GM12878 (cell line): ENCODE measurements around the gene SYT14. TPM values are rescaled to one million over a fixed set of nuclear protein-coding genes. Genes with fewer than 3 reads are reported as not detected.

Experiments used
- ATAC-seq: fragments of 200-7000 bp; cut with Tn5 transposase; 3 replicates; pipeline ENCODE4 v1.9.1; 2020; ENCODE audit warnings: mild to moderate bottlenecking, moderate library complexity
- BruUV-seq: library from RNA; stranded (reverse); fragments of 400-500 nt; replicated peaks from 2 replicates; lab custom pipeline; 2021; lab: Mats Ljungman, UMichigan
- CTCF ChIA-PET: fragments of 300-600 bp; sonication (Branson Sonifier 250); formaldehyde crosslinking; extraction: SDS; loops from one replicate; lab custom pipeline; 2021; ENCODE audit warnings: inconsistent platforms; lab: Yijun Ruan, JAX
- POLR2A ChIA-PET: fragments of 350-600 bp; formaldehyde crosslinking; extraction: SDS; loops from one replicate; lab custom pipeline; 2021; ENCODE audit warnings: inconsistent platforms; lab: Charles Lee
- RAD21 ChIA-PET: fragments of 300-600 bp; sonication (Branson Sonifier 250); formaldehyde crosslinking; loops from one replicate; lab custom pipeline; 2023; ENCODE audit warnings: antibody characterized with exemption; ENCODE audit not compliant: unreplicated experiment; lab: Charles Lee
- SMC1A ChIA-PET: fragments of 300-600 bp; sonication (Branson Sonifier 250); formaldehyde crosslinking; loops from one replicate; lab custom pipeline; 2023; ENCODE audit not compliant: unreplicated experiment, uncharacterized antibody; lab: Charles Lee
- DNase-seq: peaks from one replicate; pipeline ENCODE4 v3.0.0-alpha.2; 2011; ENCODE audit warnings: low read depth, low spot score
- FAIRE-seq: peaks from 3 replicates; lab custom pipeline; 2011; peaks lifted over from hg19 to GRCh38; lab: Jason Lieb, UNC
- H2AFZ ChIP-seq: 2 replicates; pipeline ENCODE4 v1.6.0; 2011; ENCODE audit warnings: low read depth, low read length, control low read depth; ENCODE audit not compliant: control insufficient read depth
- H3K27ac ChIP-seq: 2 replicates; pipeline ENCODE4 v1.5.1; 2011; ENCODE audit warnings: control low read depth; ENCODE audit not compliant: control insufficient read depth, insufficient read depth
- H3K27me3 ChIP-seq, 2 experiments: replicated peaks in 1 of 2; 2 replicates each; pipeline versions ENCODE4 v1.6.0 to v1.6.1; 2011; ENCODE audit warnings: low read length in 1 of 2; ENCODE audit not compliant: control insufficient read depth in 2 of 2, insufficient read depth in 2 of 2
- H3K36me3 ChIP-seq, 2 experiments: 2 replicates each; pipeline ENCODE4 v1.5.1; 2011; ENCODE audit warnings: low read length in 1 of 2; ENCODE audit not compliant: control insufficient read depth in 2 of 2, insufficient read depth in 2 of 2
- H3K4me1 ChIP-seq: 2 replicates; pipeline ENCODE4 v1.6.1; 2011; ENCODE audit warnings: mild to moderate bottlenecking, low read length, moderate library complexity, mixed read lengths; ENCODE audit not compliant: control insufficient read depth, insufficient read depth
- H3K4me2 ChIP-seq: 2 replicates; pipeline ENCODE4 v1.6.0; 2011; ENCODE audit warnings: control low read depth; ENCODE audit not compliant: control insufficient read depth, insufficient read depth
- H3K4me3 ChIP-seq: fragments of 200-600 bp; sonication (generic); 2 replicates; pipeline ENCODE4 v1.5.1; 2016
- H3K79me2 ChIP-seq: 2 replicates; pipeline ENCODE4 v1.6.0; 2011; ENCODE audit warnings: low read length; ENCODE audit not compliant: control insufficient read depth, insufficient read depth
- H3K9ac ChIP-seq: 2 replicates; pipeline ENCODE4 v1.8.0; 2011; ENCODE audit warnings: low read length, control low read depth, mixed read lengths; ENCODE audit not compliant: control insufficient read depth, insufficient read depth
- H3K9me3 ChIP-seq: replicated peaks from 3 replicates; pipeline ENCODE4 v1.5.1; 2011; ENCODE audit warnings: mild to moderate bottlenecking, low read length; ENCODE audit not compliant: control insufficient read depth, insufficient read depth
- H4K20me1 ChIP-seq: 2 replicates; pipeline ENCODE4 v1.6.0; 2011; ENCODE audit not compliant: control insufficient read depth, insufficient read depth
- ASH2L ChIP-seq: fragments of 300-600, 200-600 bp; sonication (generic); IDR thresholded peaks from 2 replicates; pipeline ENCODE4 v1.6.1; 2017; ENCODE audit warnings: low read depth, mild to moderate bottlenecking, borderline replicate concordance
- IKZF2 ChIP-seq, 2 experiments: fragments of 450-650 bp; IDR thresholded peaks; 2 replicates each; pipeline ENCODE4 v1.6.1; 2017; ENCODE audit warnings: mild to moderate bottlenecking in 2 of 2, moderate library complexity in 2 of 2
- IRF4 ChIP-seq: IDR thresholded peaks from 2 replicates; pipeline ENCODE4 v1.6.1; 2011; ENCODE audit warnings: low read depth, low read length
- JUNB ChIP-seq: IDR thresholded peaks from 2 replicates; pipeline ENCODE4 v1.6.1; 2016; ENCODE audit warnings: antibody characterized with exemption, mild to moderate bottlenecking
- PAX5 ChIP-seq: IDR thresholded peaks from 2 replicates; pipeline ENCODE4 v1.6.1; 2011; ENCODE audit warnings: low read depth, low read length, borderline replicate concordance
- RUNX3 ChIP-seq: IDR thresholded peaks from 2 replicates; pipeline ENCODE4 v1.6.1; 2012; ENCODE audit warnings: low read length, inconsistent platforms
- SIN3A ChIP-seq: IDR thresholded peaks from 2 replicates; pipeline ENCODE4 v1.6.1; 2012; ENCODE audit warnings: low read depth, low read length, improper control_type of control experiment
- SIX5 ChIP-seq: IDR thresholded peaks from 2 replicates; pipeline ENCODE4 v1.6.1; 2011; ENCODE audit warnings: mild to moderate bottlenecking, low read depth, low read length, moderate library complexity; ENCODE audit not compliant: severe bottlenecking
- SKIL ChIP-seq: fragments of 450-650 bp; IDR thresholded peaks from 2 replicates; pipeline ENCODE4 v1.6.1; 2017; ENCODE audit warnings: mild to moderate bottlenecking, low read depth, inconsistent platforms; ENCODE audit not compliant: poor library complexity, severe bottlenecking
- SMAD1 ChIP-seq: fragments of 450-650 bp; IDR thresholded peaks from 2 replicates; pipeline ENCODE4 v1.6.1; 2018; ENCODE audit warnings: mild to moderate bottlenecking, low read depth; ENCODE audit not compliant: partially characterized antibody
- STAT1 ChIP-seq: fragments of 450-650 bp; conservative IDR thresholded peaks from 2 replicates; pipeline ENCODE4 v1.6.1; 2014; ENCODE audit warnings: antibody characterized with exemption, mild to moderate bottlenecking
- SUZ12 ChIP-seq: fragments of 200-600 bp; sonication (generic); IDR thresholded peaks from one replicate; pipeline ENCODE4 v1.6.1; 2018; ENCODE audit warnings: antibody characterized with exemption, mild to moderate bottlenecking; ENCODE audit not compliant: unreplicated experiment
- TARDBP ChIP-seq: IDR thresholded peaks from 2 replicates; pipeline ENCODE4 v1.6.1; 2016; ENCODE audit warnings: borderline replicate concordance
- ZBTB40 ChIP-seq: fragments of 450-650 bp; IDR thresholded peaks from 2 replicates; pipeline ENCODE4 v1.6.1; 2016; ENCODE audit warnings: mild to moderate bottlenecking, moderate library complexity, borderline replicate concordance
- ZNF274 ChIP-seq: IDR thresholded peaks from one replicate; pipeline ENCODE4 v1.8.0; 2011; ENCODE audit not compliant: insufficient read length, insufficient read depth
- WGBS: methylation state at CpG from one replicate; pipeline ENCODE4 v1.1.6; 2016; ENCODE audit warnings: low lambda C conversion rate; ENCODE audit not compliant: insufficient replicate concordance, insufficient coverage; ENCODE audit errors: missing lambda C conversion rate; 5-methylcytosine and 5-hydroxymethylcytosine counted together
- in situ Hi-C: fragments of 300-500 bp; cut with MboI; formaldehyde crosslinking; loops from 9 replicates; pipeline ENCODE4 v1.14.3; 2018; ENCODE audit warnings: mixed read lengths
- intact Hi-C: fragments of 100-400 bp; cut with micrococcal nuclease; formaldehyde crosslinking; loops from one replicate; pipeline ENCODE4 v1.14.2; 2022; ENCODE audit not compliant: unreplicated experiment
- polyA plus RNA-seq, 11 experiments: library from polyadenylated mRNA; depleted of rRNA in 4 of 11; unstranded in 6 of 11; stranded (reverse) in 5 of 11; fragments of >200 nt; fragmentation: Nextera tagmentation in 4 of 11; fragmentation: Illumina TruSeq in 1 of 11; extraction: Ambion mirVana in 4 of 11; extraction: Trizol in 1 of 11; gene quantifications; 1 replicate in 1 of 11; 2 replicates in 10 of 11; pipeline versions ENCODE4 v1.2.1 to v1.2.3, GENCODE V29; 2011 to 2016; ENCODE audit warnings: inconsistent platforms in 2 of 11, missing spikeins in 2 of 11, low read depth in 1 of 11
- total RNA-seq, 4 experiments: library from RNA; depleted of rRNA in 3 of 4; stranded (reverse); fragments of >200 nt in 3 of 4; fragmentation: Illumina TruSeq in 1 of 4; extraction: Trizol in 1 of 4; gene quantifications; 2 replicates each; pipeline versions ENCODE4 v1.2.1 to v1.2.3, GENCODE V29; 2013 to 2021
- TF ChIP-seq, protein P1 (sequence below): IDR thresholded peaks from 2 replicates; pipeline ENCODE4 v1.6.1; 2012; ENCODE audit warnings: low read length, inconsistent platforms
- TF ChIP-seq, protein P2 (sequence below): IDR thresholded peaks from 2 replicates; pipeline ENCODE4 v1.6.1; 2012; ENCODE audit warnings: low read depth, low read length, improper control_type of control experiment

SYT14 gene
- total and polyA plus RNA-seq, 10 of the 15 experiments (the other 5 are each of a cell fraction or from before 2014, with no cell fraction given), result under 0.01 TPM; not detected in 9

- Histone ChIP-seq H3K9me3 (no peaks in the 10 kb centered on the region), H3K4me2 (no peak overlapping the region), H4K20me1 (no peaks in the 10 kb centered on the region), H3K79me2 (no peaks in the 10 kb centered on the region), H3K4me1 (no peaks in the 10 kb centered on the region), H3K36me3 (no peaks in the 10 kb centered on the region), H3K4me3 (no peak overlapping the region), H3K27me3 (no peaks in the 10 kb centered on the region), H2AFZ (no peak overlapping the region), H3K27ac (no peak overlapping the region), H3K9ac (no peak overlapping the region)
- FAIRE-seq (no peak), DNase-seq (no peak), ATAC-seq (no peak)
- ChIA-PET CTCF (interaction anchor here (0.6 kb wide), 1 partner anchor 31 kb away, joined by 3 read pairs; no protein-coding TSS in a partner anchor), RAD21 (no interaction called here), SMC1A (interaction anchor here (0.7 kb wide), 1 partner anchor 98 kb away, joined by 3 read pairs; no protein-coding TSS in a partner anchor), POLR2A (no interaction called here)
- 18% methylated on average over 3 of the region's 3 CpGs for WGBS
- intact Hi-C loops (no loop called here), in situ Hi-C loops (no loop called here)
- no TSS peak for BruUV-seq
- TF ChIP-seq SIN3A (no peak), RUNX3 (no peak), PAX5 (no peak), SUZ12 (no peak), SIX5 (no peak), TARDBP (no peak), ZNF274 (no peak), STAT1 (no peak), SMAD1 (no peak), SKIL (no peak), ASH2L (no peak), JUNB (no peak), ZBTB40 (no peak), IRF4 (no peak), IKZF2 (IDR thresholded peaks at IDR 0.05) (no peak)
- TF ChIP-seq, protein P1, sequence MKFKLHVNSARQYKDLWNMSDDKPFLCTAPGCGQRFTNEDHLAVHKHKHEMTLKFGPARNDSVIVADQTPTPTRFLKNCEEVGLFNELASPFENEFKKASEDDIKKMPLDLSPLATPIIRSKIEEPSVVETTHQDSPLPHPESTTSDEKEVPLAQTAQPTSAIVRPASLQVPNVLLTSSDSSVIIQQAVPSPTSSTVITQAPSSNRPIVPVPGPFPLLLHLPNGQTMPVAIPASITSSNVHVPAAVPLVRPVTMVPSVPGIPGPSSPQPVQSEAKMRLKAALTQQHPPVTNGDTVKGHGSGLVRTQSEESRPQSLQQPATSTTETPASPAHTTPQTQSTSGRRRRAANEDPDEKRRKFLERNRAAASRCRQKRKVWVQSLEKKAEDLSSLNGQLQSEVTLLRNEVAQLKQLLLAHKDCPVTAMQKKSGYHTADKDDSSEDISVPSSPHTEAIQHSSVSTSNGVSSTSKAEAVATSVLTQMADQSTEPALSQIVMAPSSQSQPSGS, result no peak
- TF ChIP-seq, protein P2, sequence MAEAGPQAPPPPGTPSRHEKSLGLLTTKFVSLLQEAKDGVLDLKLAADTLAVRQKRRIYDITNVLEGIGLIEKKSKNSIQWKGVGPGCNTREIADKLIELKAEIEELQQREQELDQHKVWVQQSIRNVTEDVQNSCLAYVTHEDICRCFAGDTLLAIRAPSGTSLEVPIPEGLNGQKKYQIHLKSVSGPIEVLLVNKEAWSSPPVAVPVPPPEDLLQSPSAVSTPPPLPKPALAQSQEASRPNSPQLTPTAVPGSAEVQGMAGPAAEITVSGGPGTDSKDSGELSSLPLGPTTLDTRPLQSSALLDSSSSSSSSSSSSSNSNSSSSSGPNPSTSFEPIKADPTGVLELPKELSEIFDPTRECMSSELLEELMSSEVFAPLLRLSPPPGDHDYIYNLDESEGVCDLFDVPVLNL, result no peak
These were observed 132.5 kb downstream of the SYT14 start for GRCh38 chr1:210070531-210070930.
